HepG2 (cell line): ENCODE data around the gene SRCAP. TPM values are rescaled to one million over a fixed set of nuclear protein-coding genes. Genes with fewer than 3 reads are reported as not detected.

Source experiments
- ARNT2 ChIP-seq: sonication (generic); formaldehyde crosslinking; IDR thresholded peaks from 2 replicates; pipeline ENCODE4 v1.8.0; 2022; ENCODE audit warnings: mild to moderate bottlenecking, low read depth, missing genetic modification reagents, moderate library complexity
- ELK4 ChIP-seq: sonication (generic); formaldehyde crosslinking; IDR thresholded peaks from 2 replicates; pipeline ENCODE4 v1.9.0; 2021; ENCODE audit warnings: missing genetic modification reagents, borderline replicate concordance
- FOXA1 ChIP-seq, 2 experiments: fragments of 450-650 bp in 1 of 2; sonication (generic) in 1 of 2; formaldehyde crosslinking in 1 of 2; IDR thresholded peaks; 2 replicates each; pipeline versions ENCODE4 v1.4.0 to v1.6.1; 2016 to 2020; ENCODE audit warnings: missing genetic modification reagents in 1 of 2
- GRHL1 ChIP-seq: sonication (generic); formaldehyde crosslinking; conservative IDR thresholded peaks from 2 replicates; pipeline ENCODE4 v1.8.0; 2022; ENCODE audit warnings: missing genetic modification reagents
- HHEX ChIP-seq: IDR thresholded peaks from 2 replicates; pipeline ENCODE4 v1.6.1; 2016; ENCODE audit warnings: control low read depth
- MXI1 ChIP-seq: IDR thresholded peaks from 3 replicates; pipeline ENCODE4 v1.6.1; 2012; ENCODE audit warnings: low read depth, low read length, inconsistent platforms, borderline replicate concordance
- SP5 ChIP-seq: IDR thresholded peaks from 2 replicates; pipeline ENCODE4 v1.6.1; 2016; ENCODE audit warnings: low read depth, borderline replicate concordance
- ZBTB42 ChIP-seq: sonication (generic); formaldehyde crosslinking; IDR thresholded peaks from 2 replicates; pipeline ENCODE4 v1.5.0; 2020; ENCODE audit warnings: mild to moderate bottlenecking, missing genetic modification reagents
- ZFP37 ChIP-seq: sonication (generic); formaldehyde crosslinking; IDR thresholded peaks from 2 replicates; pipeline ENCODE4 v1.4.0; 2020; ENCODE audit warnings: missing genetic modification reagents, borderline replicate concordance
- ZNF17 ChIP-seq: sonication (generic); formaldehyde crosslinking; IDR thresholded peaks from 2 replicates; pipeline ENCODE4 v1.5.0; 2020; ENCODE audit warnings: mild to moderate bottlenecking, missing genetic modification reagents
- ZNF546 ChIP-seq: sonication (generic); formaldehyde crosslinking; conservative IDR thresholded peaks from 2 replicates; pipeline ENCODE4 v1.8.1; 2023; ENCODE audit warnings: mild to moderate bottlenecking, missing genetic modification reagents
- ZNF567 ChIP-seq: sonication (generic); formaldehyde crosslinking; IDR thresholded peaks from 2 replicates; pipeline ENCODE4 v1.8.1; 2023; ENCODE audit warnings: mild to moderate bottlenecking, missing genetic modification reagents, borderline replicate concordance
- ZNF652 ChIP-seq: IDR thresholded peaks from 2 replicates; pipeline ENCODE4 v1.6.1; 2016; ENCODE audit warnings: low read depth, borderline replicate concordance
- ZNF670 ChIP-seq: sonication (generic); formaldehyde crosslinking; IDR thresholded peaks from 2 replicates; pipeline ENCODE4 v1.8.0; 2022; ENCODE audit warnings: mild to moderate bottlenecking, missing genetic modification reagents, borderline replicate concordance
- ZNF780A ChIP-seq: sonication (generic); formaldehyde crosslinking; IDR thresholded peaks from 2 replicates; pipeline ENCODE4 v1.8.0; 2022; ENCODE audit warnings: mild to moderate bottlenecking, missing genetic modification reagents, moderate library complexity
- ZNF781 ChIP-seq: sonication (generic); formaldehyde crosslinking; IDR thresholded peaks from 2 replicates; pipeline ENCODE4 v1.5.1; 2020; ENCODE audit warnings: borderline replicate concordance, mild to moderate bottlenecking, missing genetic modification reagents; ENCODE audit errors: not compliant biosample characterization
- ZNF850 ChIP-seq: sonication (generic); formaldehyde crosslinking; conservative IDR thresholded peaks from 2 replicates; pipeline ENCODE4 v1.9.0; 2021; ENCODE audit warnings: mild to moderate bottlenecking, missing genetic modification reagents
- polyA plus RNA-seq, 8 experiments: library from polyadenylated mRNA; depleted of rRNA in 3 of 8; stranded (reverse) in 7 of 8; unstranded in 1 of 8; fragments of >200 nt; fragmentation: Illumina TruSeq in 4 of 8; extraction: Trizol in 4 of 8; gene quantifications; 2 replicates each; pipeline versions ENCODE4 v1.2.1 to v1.2.3, GENCODE V29; 2011 to 2016; ENCODE audit warnings: low read depth in 4 of 8, missing spikeins in 1 of 8, mixed read lengths in 1 of 8; ENCODE audit not compliant: insufficient read depth in 1 of 8
- total RNA-seq, 5 experiments: library from RNA; depleted of rRNA; stranded (reverse); fragments of >200 nt; fragmentation: Illumina TruSeq; extraction: Trizol; gene quantifications; 2 replicates each; pipeline ENCODE4 v1.2.3, GENCODE V29; 2016; ENCODE audit warnings: low read depth in 1 of 5
- TF ChIP-seq, protein P1 (sequence below): sonication (generic); formaldehyde crosslinking; IDR thresholded peaks from 2 replicates; pipeline ENCODE4 v1.8.1; 2023; ENCODE audit warnings: mild to moderate bottlenecking, moderate library complexity, missing genetic modification reagents
- TF ChIP-seq, protein P2 (sequence below): sonication (generic); formaldehyde crosslinking; IDR thresholded peaks from 2 replicates; pipeline ENCODE4 v1.8.0; 2022; ENCODE audit warnings: missing genetic modification reagents, mild to moderate bottlenecking, inconsistent platforms, borderline replicate concordance
- TF ChIP-seq, protein P3 (sequence below): sonication (generic); formaldehyde crosslinking; IDR thresholded peaks from 2 replicates; pipeline ENCODE4 v1.5.1; 2020; ENCODE audit warnings: missing genetic modification reagents, mild to moderate bottlenecking, borderline replicate concordance
- TF ChIP-seq, protein P4 (sequence below): sonication (generic); formaldehyde crosslinking; IDR thresholded peaks from 2 replicates; pipeline ENCODE4 v1.4.0; 2020; ENCODE audit warnings: mild to moderate bottlenecking, missing genetic modification reagents

The SRCAP gene
- total and polyA plus RNA-seq, 2 of the 13 experiments (the other 11 are each of a cell fraction or from before 2014, with no cell fraction given), result 4.9 to 9.0 TPM

DNA sequence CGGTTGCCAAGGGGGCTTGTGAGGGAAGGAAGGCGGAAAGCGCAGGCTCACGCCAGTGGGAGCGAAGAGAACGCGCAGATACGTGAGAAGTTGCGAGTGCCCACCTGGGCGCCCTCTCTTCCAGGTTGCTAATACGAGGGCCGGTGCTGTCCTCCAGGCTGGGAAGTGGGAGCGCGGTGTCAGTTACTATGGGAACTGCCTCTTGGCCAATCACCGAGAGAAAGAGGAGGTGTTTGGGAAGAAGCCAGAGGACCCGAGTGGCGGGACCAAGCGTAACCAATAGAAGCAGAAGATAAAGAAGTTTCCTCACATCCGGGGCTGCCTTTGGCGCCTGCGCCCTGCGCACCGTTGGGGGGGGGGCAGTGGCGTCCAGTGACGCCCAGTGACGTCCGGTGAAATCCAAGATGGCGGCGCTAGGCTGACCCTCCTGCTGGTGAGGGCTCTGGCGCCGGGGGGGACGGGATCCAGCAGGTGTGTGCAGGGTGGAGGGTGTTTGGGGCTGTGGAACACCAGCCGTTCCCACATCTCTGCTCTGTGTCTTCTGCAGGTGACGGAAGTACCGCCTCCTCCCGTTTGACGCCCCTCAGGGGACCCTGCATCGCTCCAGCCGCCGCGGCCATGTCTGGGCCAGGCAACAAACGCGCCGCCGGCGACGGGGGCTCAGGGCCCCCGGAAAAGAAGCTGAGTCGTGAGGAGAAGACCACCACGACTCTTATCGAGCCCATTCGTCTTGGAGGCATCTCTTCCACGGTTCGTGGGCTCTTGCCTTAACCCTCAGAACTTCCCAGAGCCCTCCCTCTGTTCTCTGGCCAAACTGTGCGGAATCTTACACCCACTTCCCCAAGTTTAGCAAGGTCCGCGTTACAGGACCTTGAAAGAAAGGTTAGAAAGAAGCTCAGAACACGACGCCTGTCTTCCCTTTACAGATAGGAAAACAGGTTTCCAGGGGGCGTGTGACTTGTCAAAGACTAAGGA, 63.2 kb downstream of the SRCAP start, which contains the start of the genes CFAP119 and RNF40 (continued):
- TF ChIP-seq GRHL1 (CRISPR knock-in tag), result no peak
- no peak for TF ChIP-seq ZNF652 (CRISPR knock-in tag)
- TF ChIP-seq SP5, result 0 out of 2 replicates have a peak, but pooled peaks have one; percentile 19
- peak; percentile 16; the same call in 1 of the 2 replicates for TF ChIP-seq ZNF546 (CRISPR knock-in tag)
- TF ChIP-seq HHEX (CRISPR knock-in tag), result no peak
- peak; percentile 8; the same call in 1 of the 2 replicates for TF ChIP-seq ZBTB42
- TF ChIP-seq MXI1, result peak; percentile 96
- TF ChIP-seq, protein P1, sequence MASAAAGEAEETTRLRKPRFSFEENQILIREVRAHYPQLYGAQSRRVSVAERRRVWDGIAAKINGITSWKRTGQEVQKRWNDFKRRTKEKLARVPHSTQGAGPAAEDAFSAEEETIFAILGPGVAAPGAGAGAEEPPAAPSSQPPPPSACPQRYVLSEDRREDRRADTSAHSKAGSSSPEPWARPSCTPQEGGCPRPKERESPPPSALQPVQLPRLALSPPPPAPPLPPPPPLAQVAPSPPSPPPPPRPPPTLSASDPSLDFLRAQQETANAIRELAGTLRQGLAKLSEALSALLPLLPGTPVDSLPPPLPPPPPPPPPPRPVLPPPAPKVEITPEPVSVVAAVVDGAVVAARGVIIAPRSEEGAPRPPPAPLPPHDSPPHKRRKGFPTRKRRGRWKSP, result peak; percentile 81; the same call in 1 of the 2 replicates
- no peak; the same call in 1 of the 2 replicates for TF ChIP-seq ZNF780A
- TF ChIP-seq ZNF781, result peak; percentile 42
- no peak for TF ChIP-seq ZNF850
- TF ChIP-seq ZFP37, result peak; percentile 67; the same call in 1 of the 2 replicates
- TF ChIP-seq, protein P2, sequence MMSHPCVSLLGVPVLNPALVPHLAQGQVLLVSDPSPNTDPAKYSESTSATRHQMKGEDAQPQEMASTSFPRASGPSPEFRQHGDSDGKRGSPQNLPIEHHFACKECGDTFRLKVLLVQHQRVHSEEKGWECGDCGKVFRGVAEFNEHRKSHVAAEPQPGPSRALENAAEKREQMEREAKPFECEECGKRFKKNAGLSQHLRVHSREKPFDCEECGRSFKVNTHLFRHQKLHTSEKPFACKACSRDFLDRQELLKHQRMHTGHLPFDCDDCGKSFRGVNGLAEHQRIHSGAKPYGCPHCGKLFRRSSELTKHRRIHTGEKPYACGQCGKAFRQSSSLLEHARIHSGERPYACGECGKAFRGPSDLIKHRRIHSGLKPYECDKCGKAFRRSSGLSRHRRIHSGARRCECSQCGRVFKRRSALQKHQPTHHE, result 0 out of 2 replicates have a peak, but pooled peaks have one; percentile 76
- no peak for TF ChIP-seq ELK4 (CRISPR knock-in tag)
- TF ChIP-seq FOXA1 (IDR thresholded peaks at IDR 0.05), result no peak
- 0 out of 2 replicates have a peak, but pooled peaks have one; percentile 13 for TF ChIP-seq FOXA1 (CRISPR knock-in tag; IDR thresholded peaks at IDR 0.05)
- TF ChIP-seq, protein P3, sequence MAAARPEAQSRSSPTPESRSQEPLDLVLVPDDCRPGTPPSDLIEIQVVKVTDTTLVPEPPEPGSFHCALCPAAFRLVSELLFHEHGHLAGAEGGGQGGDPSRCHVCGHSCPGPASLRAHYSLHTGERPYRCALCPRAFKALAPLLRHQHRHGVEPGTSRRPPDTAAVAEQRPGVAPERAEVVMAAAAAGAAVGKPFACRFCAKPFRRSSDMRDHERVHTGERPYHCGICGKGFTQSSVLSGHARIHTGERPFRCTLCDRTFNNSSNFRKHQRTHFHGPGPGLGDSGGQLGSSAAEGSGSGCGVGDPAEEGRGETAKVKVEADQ (CRISPR knock-in tag), result no peak
- TF ChIP-seq ZNF17 (CRISPR knock-in tag), result no peak
- no peak; the same call in 1 of the 2 replicates for TF ChIP-seq ZNF670 (CRISPR knock-in tag)
- TF ChIP-seq ARNT2, result peak; percentile 40; the same call in 1 of the 2 replicates
- peak; percentile 73; the same call in 1 of the 2 replicates for TF ChIP-seq ZNF567 (CRISPR knock-in tag)
- TF ChIP-seq, protein P4, sequence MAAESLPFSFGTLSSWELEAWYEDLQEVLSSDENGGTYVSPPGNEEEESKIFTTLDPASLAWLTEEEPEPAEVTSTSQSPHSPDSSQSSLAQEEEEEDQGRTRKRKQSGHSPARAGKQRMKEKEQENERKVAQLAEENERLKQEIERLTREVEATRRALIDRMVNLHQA (CRISPR knock-in tag), result no peak
